ENCODE data around the gene SEC14L5. TPM values are rescaled to one million over a fixed set of nuclear protein-coding genes. Genes with fewer than 3 reads are reported as not detected.

SEC14L5 gene
- not detected for total RNA-seq
- polyA plus RNA-seq, result not detected
- total RNA-seq, result 0 to 0.67 (median 0.03) reads per million in 6 experiments

DNA sequence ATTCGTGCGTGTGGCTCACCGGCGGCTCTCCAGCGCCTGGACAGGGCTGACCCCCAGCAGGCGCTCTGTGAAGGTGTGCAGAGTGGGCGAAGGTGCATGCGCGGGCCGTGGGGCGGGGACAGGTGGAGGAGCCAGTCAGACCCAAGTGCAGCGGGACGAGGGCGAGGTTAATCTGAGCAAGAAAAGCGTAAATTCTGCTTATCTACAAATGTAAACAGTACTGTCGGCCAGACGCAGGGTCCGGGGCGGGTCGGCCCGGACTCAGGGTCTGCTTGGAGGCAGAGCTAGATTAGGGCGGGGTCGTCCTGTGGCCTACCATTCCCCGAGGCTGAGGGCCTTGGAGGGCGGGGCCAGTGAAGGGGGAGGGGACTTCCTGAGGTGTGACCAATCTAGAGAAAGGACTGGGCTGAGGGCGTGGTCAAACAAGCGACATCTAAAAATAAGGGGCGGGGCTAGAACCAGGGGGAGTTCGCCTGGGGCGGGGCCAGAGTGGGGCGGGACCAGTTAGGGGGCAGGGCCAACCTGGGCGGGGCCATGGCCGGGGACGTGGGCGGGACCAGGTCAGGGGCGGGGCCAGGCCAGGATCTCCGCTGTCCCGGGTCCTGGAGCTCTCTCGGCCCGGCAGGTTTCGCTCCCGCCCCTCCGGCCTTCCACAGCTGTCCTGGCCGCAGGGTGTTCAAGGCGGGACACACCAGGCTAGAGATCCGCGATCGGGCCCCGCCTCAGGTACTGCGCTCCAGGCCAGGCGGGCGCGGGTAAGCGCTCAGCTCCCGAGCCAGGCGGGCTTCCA is at the start of gene SEC14L5:
TSS of gene SEC14L5 (plus strand) at position 611 of the 790 bp plus-strand sequence. CDS start 994 bp downstream, outside the sequence.
- POLR2A ChIA-PET, result interaction anchor here (0.7 kb wide), 1 partner anchor 333 kb away, joined by 3 read pairs; no protein-coding TSS in a partner anchor
- peaks cover 13 to 25% (median 20%) of the 10 kb centered on the region in 4 donors for H3K4me1 Mint-ChIP-seq

GRCh38 chr16:4908854-4909401 is 49.2 kb upstream of the SEC14L5 start:
- Mint-ChIP-seq H3K27ac (no peak overlapping the region), H3K9me3 (no peaks in the 10 kb centered on the region), H3K4me3 (no peak overlapping the region), H3K36me3 (no peaks in the 10 kb centered on the region), H3K27me3 (peaks cover 7 to 21% (median 18%) of the 10 kb centered on the region in 5 donors), H3K4me1 (peaks cover 0 to 2% (median 0%) of the 10 kb centered on the region in 4 donors)
- POLR2A ChIA-PET, result no interaction called here
- ATAC-seq (no peak), DNase-seq (no peak)

More for the DNA sequence above, at the start of gene SEC14L5:
- H3K27me3 Mint-ChIP-seq, result peaks cover 12 to 67% (median 38%) of the 10 kb centered on the region in 5 donors
- peaks cover 0 to 2% (median 0%) of the 10 kb centered on the region in 9 donors for H3K9me3 Mint-ChIP-seq
- DNase-seq, result peak; percentile 81 to 94 (median 88)
- ATAC-seq, result peak; percentile 86 to 88
- peaks cover 0 to 2% (median 0%) of the 10 kb centered on the region in 3 donors for H3K36me3 Mint-ChIP-seq
- H3K27ac Mint-ChIP-seq, result peak within 1 kb of the TSS in 7 of 10 donors; percentile 31 to 80 (median 44)
- H3K4me3 Mint-ChIP-seq, result peak within 1 kb of the TSS; percentile 80 to 95 (median 87)

GRCh38 chr16:4909825-4910224 is 48.3 kb upstream of the SEC14L5 start:
- Mint-ChIP-seq H3K4me1 (no peaks in the 10 kb centered on the region), H3K27ac (no peak overlapping the region), H3K9me3 (no peaks in the 10 kb centered on the region), H3K4me3 (no peak overlapping the region), H3K27me3 (peaks cover 0 to 14% (median 9%) of the 10 kb centered on the region in 5 donors), H3K36me3 (no peaks in the 10 kb centered on the region)
- POLR2A ChIA-PET, result no interaction called here
- DNase-seq (no peak), ATAC-seq (no peak)

DNA sequence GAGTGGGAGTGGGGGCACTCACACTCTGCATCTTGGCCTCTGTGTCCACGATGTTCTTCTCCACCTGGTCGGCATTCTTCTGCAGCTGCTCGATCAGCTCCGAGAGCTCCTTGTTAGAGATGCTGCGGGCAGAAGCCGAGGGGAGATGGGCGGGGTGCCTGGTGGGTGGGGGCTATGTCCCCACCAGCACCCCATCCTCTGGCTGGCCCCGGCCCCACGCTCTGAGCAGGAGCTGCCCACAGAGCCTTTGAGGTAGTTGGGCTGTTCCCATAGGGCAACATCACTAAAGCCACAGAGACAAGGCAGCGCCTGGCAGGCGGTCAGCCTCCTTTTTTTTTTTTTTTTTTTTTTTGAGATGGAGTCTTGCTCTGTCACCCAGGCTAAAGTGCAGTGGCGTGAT is 47.3 kb upstream of the SEC14L5 start:
- ATAC-seq, result no peak
- Mint-ChIP-seq H3K27ac (no peak overlapping the region), H3K4me1 (no peaks in the 10 kb centered on the region), H3K36me3 (no peaks in the 10 kb centered on the region), H3K4me3 (no peak overlapping the region), H3K27me3 (peaks cover 0 to 9% (median 0%) of the 10 kb centered on the region in 5 donors), H3K9me3 (no peaks in the 10 kb centered on the region)
- DNase-seq, result no peak
- POLR2A ChIA-PET, result no interaction called here

GRCh38 chr16:4911970-4912386 is 46.2 kb upstream of the SEC14L5 start:
- no peaks in the 10 kb centered on the region for H3K36me3 Mint-ChIP-seq
- no peak overlapping the region for H3K4me3 Mint-ChIP-seq
- peak overlapping the region in 2 of 10 donors; percentile 26 to 84 for H3K27ac Mint-ChIP-seq
- peaks cover 0 to 4% (median 0%) of the 10 kb centered on the region in 5 donors for H3K27me3 Mint-ChIP-seq
- no peaks in the 10 kb centered on the region for H3K9me3 Mint-ChIP-seq
- ATAC-seq (no peak), DNase-seq (no peak)
- no peaks in the 10 kb centered on the region for H3K4me1 Mint-ChIP-seq
- POLR2A ChIA-PET, result no interaction called here

DNA sequence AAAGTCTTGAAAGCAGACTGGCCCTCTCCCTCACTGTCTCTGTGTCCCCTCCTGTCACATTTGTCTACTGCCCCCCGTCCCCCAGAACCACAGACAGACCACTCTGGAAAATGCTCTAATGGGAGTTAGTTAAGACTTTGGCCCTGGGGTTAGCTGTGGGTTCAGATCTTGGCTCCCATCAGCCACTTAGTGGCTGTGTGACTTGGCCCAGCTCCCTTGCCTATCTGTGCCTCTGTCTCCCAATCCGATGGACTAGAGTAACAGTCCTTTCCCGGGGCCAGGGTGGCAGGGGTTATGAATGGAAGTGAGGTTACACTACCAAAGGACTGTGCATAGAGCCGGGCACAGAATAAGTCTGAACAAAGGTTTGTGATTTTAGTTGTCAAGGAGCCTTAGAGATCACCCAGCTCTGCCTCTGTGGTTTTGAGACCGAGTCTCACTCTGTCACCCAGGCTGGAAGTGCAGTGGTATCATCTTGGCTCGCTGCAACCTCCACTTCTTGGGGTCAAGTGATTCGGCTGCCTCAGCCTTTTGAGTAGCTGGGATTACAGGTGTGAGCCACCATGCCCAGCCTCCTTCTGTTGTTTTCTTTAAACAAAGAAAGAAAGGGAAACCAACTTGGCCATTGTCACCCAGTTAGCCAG is 44.9 kb upstream of the SEC14L5 start:
- Mint-ChIP-seq H3K9me3 (no peaks in the 10 kb centered on the region), H3K27me3 (peaks cover 0 to 3% (median 0%) of the 10 kb centered on the region in 5 donors), H3K27ac (peak overlapping the region in 1 of 10 donors; percentile 57), H3K4me3 (no peak overlapping the region), H3K36me3 (no peaks in the 10 kb centered on the region), H3K4me1 (no peaks in the 10 kb centered on the region)
- DNase-seq (no peak), ATAC-seq (no peak)
- POLR2A ChIA-PET, result no interaction called here

DNA sequence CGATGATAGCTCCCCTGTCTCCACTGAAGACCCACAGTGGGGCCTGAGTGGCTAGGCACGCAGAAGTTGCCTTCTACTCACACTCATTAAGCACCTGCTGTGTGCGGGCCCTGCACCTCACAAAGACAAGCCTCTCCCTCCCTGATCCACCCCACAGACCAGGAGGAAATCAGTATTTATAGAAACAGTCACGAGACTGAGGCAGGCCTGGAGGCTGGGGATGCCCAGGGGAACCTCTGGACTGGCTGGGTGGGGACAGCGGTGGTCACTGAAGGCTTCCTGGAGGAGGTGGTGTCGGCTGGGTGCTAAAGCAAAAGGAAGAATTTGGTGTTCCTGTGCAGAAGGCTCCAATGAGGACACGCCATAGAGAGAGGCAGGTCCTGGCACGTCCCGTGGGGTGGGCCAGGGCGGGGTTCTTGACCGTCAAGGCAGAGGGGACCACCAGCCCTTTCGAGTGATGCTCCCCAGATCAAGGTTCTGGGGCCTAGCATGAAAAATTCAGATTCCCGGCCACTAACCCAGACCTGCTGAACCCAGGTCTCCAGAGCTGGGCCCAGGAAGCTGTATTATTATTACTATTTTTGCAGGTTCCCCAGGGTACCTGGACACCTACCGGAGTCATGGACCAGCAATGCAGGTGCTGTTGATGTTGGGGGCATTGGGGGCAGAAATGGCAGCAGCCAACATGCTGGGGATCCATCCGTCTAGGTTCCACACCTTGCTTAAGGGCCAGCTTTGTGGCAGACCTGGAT is 44.2 kb upstream of the SEC14L5 start:
- H3K4me1 Mint-ChIP-seq, result no peaks in the 10 kb centered on the region
- no peak overlapping the region for H3K27ac Mint-ChIP-seq
- peaks cover 0 to 3% (median 0%) of the 10 kb centered on the region in 5 donors for H3K27me3 Mint-ChIP-seq
- H3K4me3 Mint-ChIP-seq, result no peak overlapping the region
- POLR2A ChIA-PET, result no interaction called here
- H3K9me3 Mint-ChIP-seq, result no peaks in the 10 kb centered on the region
- no peak for ATAC-seq
- no peaks in the 10 kb centered on the region for H3K36me3 Mint-ChIP-seq
- no peak for DNase-seq

- POLR2A ChIA-PET, result no interaction called here
- Mint-ChIP-seq H3K9me3 (no peaks in the 10 kb centered on the region), H3K4me1 (no peaks in the 10 kb centered on the region), H3K4me3 (no peak overlapping the region), H3K27me3 (peaks cover 0 to 3% (median 0%) of the 10 kb centered on the region in 5 donors), H3K36me3 (no peaks in the 10 kb centered on the region), H3K27ac (no peak overlapping the region)
- ATAC-seq (no peak), DNase-seq (no peak)
Observed at GRCh38 chr16:4914528-4915225, 43.5 kb upstream of the SEC14L5 start.

DNA sequence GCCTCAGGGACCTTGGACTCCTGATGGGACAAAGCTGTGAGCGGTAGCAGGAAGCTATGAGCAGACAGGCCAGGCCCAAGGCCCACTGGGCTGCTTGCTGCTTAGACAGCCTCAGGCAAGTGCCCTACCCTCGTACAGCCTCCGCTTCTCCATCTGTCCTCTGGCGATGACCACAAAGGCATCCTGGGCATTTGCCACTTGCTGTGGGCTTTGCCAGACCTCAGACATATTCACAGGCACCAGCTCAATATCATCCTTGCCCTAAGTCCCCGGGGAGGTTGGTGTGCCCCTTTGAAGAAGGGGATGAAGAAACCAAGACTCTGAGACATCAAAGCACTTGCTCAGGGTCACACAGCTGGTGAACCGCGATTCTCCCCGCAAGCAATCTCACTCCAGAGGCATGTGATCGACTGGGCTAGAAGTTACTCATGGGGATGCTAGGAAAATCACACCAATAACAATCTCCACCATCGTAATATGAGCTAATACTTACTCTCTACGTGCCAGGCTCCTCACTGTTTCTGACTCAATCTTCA is 42.8 kb upstream of the SEC14L5 start:
- Mint-ChIP-seq H3K9me3 (no peaks in the 10 kb centered on the region), H3K27me3 (peaks cover 0 to 3% (median 0%) of the 10 kb centered on the region in 5 donors), H3K27ac (no peak overlapping the region), H3K36me3 (no peaks in the 10 kb centered on the region), H3K4me3 (no peak overlapping the region), H3K4me1 (no peaks in the 10 kb centered on the region)
- DNase-seq (no peak), ATAC-seq (no peak)
- POLR2A ChIA-PET, result no interaction called here

- no peak overlapping the region for H3K4me3 Mint-ChIP-seq
- H3K36me3 Mint-ChIP-seq, result no peaks in the 10 kb centered on the region
- ATAC-seq (no peak), DNase-seq (no peak)
- H3K27ac Mint-ChIP-seq, result no peak overlapping the region
- peaks cover 0 to 3% (median 0%) of the 10 kb centered on the region in 5 donors for H3K27me3 Mint-ChIP-seq
- POLR2A ChIA-PET, result interaction anchor here (1.0 kb wide), 1 partner anchor 11 kb away, joined by 3 read pairs; no protein-coding TSS in a partner anchor
- no peaks in the 10 kb centered on the region for H3K9me3 Mint-ChIP-seq
- no peaks in the 10 kb centered on the region for H3K4me1 Mint-ChIP-seq
Observed at GRCh38 chr16:4917117-4917516, 41.0 kb upstream of the SEC14L5 start.

- peak overlapping the region in 1 of 10 donors; percentile 29 for H3K4me3 Mint-ChIP-seq
- H3K9me3 Mint-ChIP-seq, result no peaks in the 10 kb centered on the region
- H3K36me3 Mint-ChIP-seq, result no peaks in the 10 kb centered on the region
- ATAC-seq (no peak), DNase-seq (no peak)
- no peak overlapping the region for H3K27ac Mint-ChIP-seq
- POLR2A ChIA-PET, result no interaction called here
- peaks cover 0 to 7% (median 6%) of the 10 kb centered on the region in 5 donors for H3K27me3 Mint-ChIP-seq
- no peaks in the 10 kb centered on the region for H3K4me1 Mint-ChIP-seq
Observed at GRCh38 chr16:4918781-4919251, 39.3 kb upstream of the SEC14L5 start.

DNA sequence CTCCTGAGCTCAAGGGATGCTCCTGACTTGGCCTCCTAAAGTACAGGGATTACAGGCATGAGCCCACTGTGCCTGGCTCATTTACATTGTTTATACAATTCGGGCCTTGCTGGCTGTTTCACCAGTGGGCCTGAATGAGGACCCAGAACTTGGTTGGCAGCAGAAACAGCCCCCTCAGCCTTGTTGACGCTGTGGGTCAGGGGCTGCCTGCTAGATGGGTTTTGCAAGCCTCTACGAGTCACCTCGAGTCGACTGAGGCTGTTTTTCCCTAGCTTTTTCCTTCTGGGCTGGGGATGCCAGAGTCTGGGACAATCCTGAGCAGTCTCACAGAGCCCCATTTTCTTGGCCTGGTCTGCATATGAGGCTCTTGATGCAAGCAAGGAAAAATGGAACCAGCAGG is 37.3 kb upstream of the SEC14L5 start:
- POLR2A ChIA-PET, result no interaction called here
- DNase-seq (no peak), ATAC-seq (no peak)
- Mint-ChIP-seq H3K27ac (no peak overlapping the region), H3K4me1 (no peaks in the 10 kb centered on the region), H3K27me3 (peaks cover 0 to 7% (median 6%) of the 10 kb centered on the region in 5 donors), H3K9me3 (peaks cover 0 to 3% (median 0%) of the 10 kb centered on the region in 9 donors), H3K4me3 (no peak overlapping the region), H3K36me3 (no peaks in the 10 kb centered on the region)
